H4 (cell line): ENCODE data around the gene GPD1L. TPM values are rescaled to one million over a fixed set of nuclear protein-coding genes. Genes with fewer than 3 reads are reported as not detected.

Source experiments
- total RNA-seq: library from RNA; depleted of rRNA; stranded (reverse); fragments of >200 nt; shearing (Covaris generic); gene quantifications from 2 replicates; pipeline ENCODE4 v1.2.3, GENCODE V29; 2014; rRNA removed

GPD1L gene
- total RNA-seq, 1 experiment from 2014 or later, result 10.1 TPM

Other genes starting within 250 kb of the GPD1L start
- 8.3 and 20.4 TPM in 2 replicates for gene OSBPL10, start 125.4 kb upstream of the GPD1L start, total RNA-seq
- 0.04 and 0.43 TPM in 2 replicates for gene ZNF860, start 124.9 kb upstream of the GPD1L start, total RNA-seq
- 2.5 and 3.2 TPM in 2 replicates for gene CMTM8, start 132.1 kb downstream of the GPD1L start, total RNA-seq